Caki2 (cell line): Measurements from ENCODE around the gene CCDC178. TPM values are rescaled to one million over a fixed set of nuclear protein-coding genes. Genes with fewer than 3 reads are reported as not detected.

Experiments
- total RNA-seq: library from RNA; depleted of rRNA; stranded (reverse); fragments of >200 nt; shearing (Covaris generic); gene quantifications from 2 replicates; pipeline ENCODE4 v1.2.3, GENCODE V29; 2014; ENCODE audit warnings: low replicate concordance; rRNA removed

CCDC178 gene
- total RNA-seq, 1 experiment from 2014 or later = not detected

Other genes with a start within 250 kb of the CCDC178 start
- not detected in 2 replicates for gene ASXL3, start 137.5 kb upstream of the CCDC178 start, total RNA-seq